HepG2 (cell line): Measurements from ENCODE around the gene MIGA2. TPM values are rescaled to one million over a fixed set of nuclear protein-coding genes. Genes with fewer than 3 reads are reported as not detected.
A peak's percentile ranks its signal among the peaks of the same experiment; 100 is the strongest.

Source experiments
- ATF1 ChIP-seq: IDR thresholded peaks from 2 replicates; pipeline ENCODE4 v1.6.1; 2016; ENCODE audit warnings: mild to moderate bottlenecking, control low read depth
- BCL6 ChIP-seq: IDR thresholded peaks from 2 replicates; pipeline ENCODE4 v1.6.1; 2016; ENCODE audit warnings: missing genetic modification reagents, missing compliant biosample characterization
- FOXC1 ChIP-seq: sonication (generic); formaldehyde crosslinking; IDR thresholded peaks from 2 replicates; pipeline ENCODE4 v1.8.0; 2022; ENCODE audit warnings: mild to moderate bottlenecking, missing genetic modification reagents, borderline replicate concordance
- KLF15 ChIP-seq: sonication (generic); formaldehyde crosslinking; IDR thresholded peaks from 2 replicates; pipeline ENCODE4 v1.8.1; 2023; ENCODE audit warnings: borderline replicate concordance, mild to moderate bottlenecking, inconsistent platforms, missing genetic modification reagents, mixed read lengths
- KLF16 ChIP-seq, 2 experiments: sonication (generic) in 1 of 2; formaldehyde crosslinking in 1 of 2; IDR thresholded peaks; 2 replicates each; pipeline versions ENCODE4 v1.6.1 to v1.8.0; 2016 to 2023; ENCODE audit warnings: missing genetic modification reagents in 2 of 2, missing compliant biosample characterization in 1 of 2
- PATZ1 ChIP-seq: sonication (generic); formaldehyde crosslinking; IDR thresholded peaks from 2 replicates; pipeline ENCODE4 v1.4.0; 2020; ENCODE audit warnings: missing genetic modification reagents
- POGZ ChIP-seq: sonication (generic); formaldehyde crosslinking; IDR thresholded peaks from 2 replicates; pipeline ENCODE4 v1.4.0; 2020; ENCODE audit warnings: mild to moderate bottlenecking, missing genetic modification reagents
- SAP130 ChIP-seq: IDR thresholded peaks from 2 replicates; pipeline ENCODE4 v1.6.1; 2016; ENCODE audit warnings: low read depth
- SOX6 ChIP-seq, 2 experiments: fragments of 450-650 bp in 1 of 2; sonication (generic) in 1 of 2; formaldehyde crosslinking in 1 of 2; IDR thresholded peaks; 2 replicates each; pipeline versions ENCODE4 v1.4.0 to v1.6.1; 2017 to 2020; ENCODE audit warnings: antibody characterized with exemption in 1 of 2, mild to moderate bottlenecking in 1 of 2, missing genetic modification reagents in 1 of 2
- SRSF4 ChIP-seq: fragments of 200-400 bp; formaldehyde crosslinking; IDR thresholded peaks from one replicate; pipeline ENCODE4 v1.6.1; 2018; ENCODE audit warnings: mild to moderate bottlenecking, low read depth, low read length, moderate library complexity; ENCODE audit not compliant: poor library complexity, severe bottlenecking
- TEAD3 ChIP-seq: optimal IDR thresholded peaks from 2 replicates; pipeline ENCODE3; 2016; ENCODE audit warnings: borderline replicate concordance
- THRA ChIP-seq: sonication (generic); formaldehyde crosslinking; IDR thresholded peaks from 2 replicates; pipeline ENCODE4 v1.4.0; 2020; ENCODE audit warnings: missing genetic modification reagents, borderline replicate concordance
- ZNF589 ChIP-seq: sonication (generic); formaldehyde crosslinking; conservative IDR thresholded peaks from 2 replicates; pipeline ENCODE4 v1.8.0; 2022; ENCODE audit warnings: mild to moderate bottlenecking, moderate library complexity, missing genetic modification reagents
- polyA plus RNA-seq, 8 experiments: library from polyadenylated mRNA; depleted of rRNA in 3 of 8; stranded (reverse) in 7 of 8; unstranded in 1 of 8; fragments of >200 nt; fragmentation: Illumina TruSeq in 4 of 8; extraction: Trizol in 4 of 8; gene quantifications; 2 replicates each; pipeline versions ENCODE4 v1.2.1 to v1.2.3, GENCODE V29; 2011 to 2016; ENCODE audit warnings: low read depth in 4 of 8, missing spikeins in 1 of 8, mixed read lengths in 1 of 8; ENCODE audit not compliant: insufficient read depth in 1 of 8
- total RNA-seq, 5 experiments: library from RNA; depleted of rRNA; stranded (reverse); fragments of >200 nt; fragmentation: Illumina TruSeq; extraction: Trizol; gene quantifications; 2 replicates each; pipeline ENCODE4 v1.2.3, GENCODE V29; 2016; ENCODE audit warnings: low read depth in 1 of 5
- TF ChIP-seq, protein P1 (sequence below): sonication (generic); formaldehyde crosslinking; IDR thresholded peaks from 2 replicates; pipeline ENCODE4 v1.4.0; 2020; ENCODE audit warnings: missing genetic modification reagents
- TF ChIP-seq, protein P2 (sequence below): sonication (generic); formaldehyde crosslinking; IDR thresholded peaks from 2 replicates; pipeline ENCODE4; 2020; ENCODE audit warnings: missing genetic modification reagents, mild to moderate bottlenecking, borderline replicate concordance
- TF ChIP-seq, protein P3 (sequence below): IDR thresholded peaks from 2 replicates; pipeline ENCODE4 v1.6.1; 2016; ENCODE audit warnings: missing compliant biosample characterization, missing genetic modification reagents, borderline replicate concordance

The MIGA2 gene
- total and polyA plus RNA-seq, 2 of the 13 experiments (the other 11 are each of a cell fraction or from before 2014, with no cell fraction given), result 10.8 to 17.1 TPM

DNA sequence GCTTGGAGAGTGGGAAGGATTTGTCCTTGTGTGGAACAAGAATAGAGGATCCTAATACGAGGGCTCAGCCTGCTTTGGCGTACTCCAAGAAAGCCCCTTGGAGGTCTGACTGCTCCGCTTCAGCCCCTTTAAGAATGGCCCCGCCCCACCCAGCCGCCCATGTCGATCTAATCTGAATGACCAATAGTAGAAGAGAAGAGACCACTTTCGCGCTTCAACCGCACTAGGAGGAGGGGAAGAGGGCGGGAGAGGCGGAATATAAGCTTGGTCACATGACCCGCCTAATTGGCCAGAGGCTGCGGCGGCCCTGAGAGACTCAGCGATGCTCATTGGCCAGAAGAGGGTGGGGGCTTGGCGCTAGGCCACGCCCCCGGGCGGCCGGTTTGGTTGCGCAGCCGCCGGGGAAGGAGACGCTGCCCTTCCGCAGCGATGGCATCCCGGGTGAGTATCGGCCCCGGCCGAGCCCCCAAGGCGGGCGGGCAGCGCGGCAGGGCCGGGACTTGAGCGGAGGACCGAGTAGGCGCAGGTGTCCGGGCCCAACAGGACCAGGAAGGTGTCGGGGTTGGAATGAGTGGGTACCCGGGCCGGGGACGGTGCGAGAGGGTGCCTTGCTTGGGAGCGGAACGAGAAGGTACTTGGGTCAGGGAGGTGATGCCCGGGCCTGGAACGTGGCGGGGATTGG is at the start of gene MIGA2 (continued):
- TF ChIP-seq, protein P1, sequence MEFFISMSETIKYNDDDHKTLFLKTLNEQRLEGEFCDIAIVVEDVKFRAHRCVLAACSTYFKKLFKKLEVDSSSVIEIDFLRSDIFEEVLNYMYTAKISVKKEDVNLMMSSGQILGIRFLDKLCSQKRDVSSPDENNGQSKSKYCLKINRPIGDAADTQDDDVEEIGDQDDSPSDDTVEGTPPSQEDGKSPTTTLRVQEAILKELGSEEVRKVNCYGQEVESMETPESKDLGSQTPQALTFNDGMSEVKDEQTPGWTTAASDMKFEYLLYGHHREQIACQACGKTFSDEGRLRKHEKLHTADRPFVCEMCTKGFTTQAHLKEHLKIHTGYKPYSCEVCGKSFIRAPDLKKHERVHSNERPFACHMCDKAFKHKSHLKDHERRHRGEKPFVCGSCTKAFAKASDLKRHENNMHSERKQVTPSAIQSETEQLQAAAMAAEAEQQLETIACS, result no peak
- TF ChIP-seq BCL6 (no peak), FOXC1 (CRISPR knock-in tag) (peak; percentile 71; the same call in 1 of the 2 replicates), SOX6 (IDR thresholded peaks at IDR 0.05) (no peak), SOX6 (CRISPR knock-in tag; IDR thresholded peaks at IDR 0.05) (peak; percentile 45; the same call in 1 of the 2 replicates), SRSF4 (no peak), PATZ1 (peak; percentile 60), POGZ (CRISPR knock-in tag) (peak; percentile 55; the same call in 1 of the 2 replicates), ZNF589 (no peak), ATF1 (CRISPR knock-in tag) (peak; percentile 60), KLF15 (CRISPR knock-in tag) (no peak; the same call in 1 of the 2 replicates), THRA (CRISPR knock-in tag) (no peak), SAP130 (peak; percentile 92), KLF16 (CRISPR knock-in tag; IDR thresholded peaks at IDR 0.05) (peak in 1 of 2 experiments; percentile 76; a peak in 2 of 4 replicates), TEAD3 (CRISPR knock-in tag) (peak; percentile 49)
- TF ChIP-seq, protein P2, sequence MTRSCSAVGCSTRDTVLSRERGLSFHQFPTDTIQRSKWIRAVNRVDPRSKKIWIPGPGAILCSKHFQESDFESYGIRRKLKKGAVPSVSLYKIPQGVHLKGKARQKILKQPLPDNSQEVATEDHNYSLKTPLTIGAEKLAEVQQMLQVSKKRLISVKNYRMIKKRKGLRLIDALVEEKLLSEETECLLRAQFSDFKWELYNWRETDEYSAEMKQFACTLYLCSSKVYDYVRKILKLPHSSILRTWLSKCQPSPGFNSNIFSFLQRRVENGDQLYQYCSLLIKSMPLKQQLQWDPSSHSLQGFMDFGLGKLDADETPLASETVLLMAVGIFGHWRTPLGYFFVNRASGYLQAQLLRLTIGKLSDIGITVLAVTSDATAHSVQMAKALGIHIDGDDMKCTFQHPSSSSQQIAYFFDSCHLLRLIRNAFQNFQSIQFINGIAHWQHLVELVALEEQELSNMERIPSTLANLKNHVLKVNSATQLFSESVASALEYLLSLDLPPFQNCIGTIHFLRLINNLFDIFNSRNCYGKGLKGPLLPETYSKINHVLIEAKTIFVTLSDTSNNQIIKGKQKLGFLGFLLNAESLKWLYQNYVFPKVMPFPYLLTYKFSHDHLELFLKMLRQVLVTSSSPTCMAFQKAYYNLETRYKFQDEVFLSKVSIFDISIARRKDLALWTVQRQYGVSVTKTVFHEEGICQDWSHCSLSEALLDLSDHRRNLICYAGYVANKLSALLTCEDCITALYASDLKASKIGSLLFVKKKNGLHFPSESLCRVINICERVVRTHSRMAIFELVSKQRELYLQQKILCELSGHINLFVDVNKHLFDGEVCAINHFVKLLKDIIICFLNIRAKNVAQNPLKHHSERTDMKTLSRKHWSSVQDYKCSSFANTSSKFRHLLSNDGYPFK (CRISPR knock-in tag), result peak; percentile 49; the same call in 1 of the 2 replicates
- TF ChIP-seq, protein P3, sequence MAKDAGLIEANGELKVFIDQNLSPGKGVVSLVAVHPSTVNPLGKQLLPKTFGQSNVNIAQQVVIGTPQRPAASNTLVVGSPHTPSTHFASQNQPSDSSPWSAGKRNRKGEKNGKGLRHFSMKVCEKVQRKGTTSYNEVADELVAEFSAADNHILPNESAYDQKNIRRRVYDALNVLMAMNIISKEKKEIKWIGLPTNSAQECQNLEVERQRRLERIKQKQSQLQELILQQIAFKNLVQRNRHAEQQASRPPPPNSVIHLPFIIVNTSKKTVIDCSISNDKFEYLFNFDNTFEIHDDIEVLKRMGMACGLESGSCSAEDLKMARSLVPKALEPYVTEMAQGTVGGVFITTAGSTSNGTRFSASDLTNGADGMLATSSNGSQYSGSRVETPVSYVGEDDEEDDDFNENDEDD (CRISPR knock-in tag), result peak; percentile 60
